Right atrium auricular region (tissue), 2 donors: ENCODE measurements around the gene ADAMTS17. TPM values are rescaled to one million over a fixed set of nuclear protein-coding genes. Genes with fewer than 3 reads are reported as not detected.

Experiments
- DNase-seq: peaks from one replicate; pipeline ENCODE4 v3.0.0-alpha.2; 2019; ENCODE audit warnings: low spot score
- H3K27ac ChIP-seq, 2 donors: fragments of 200-600 bp; sonication (generic); 1 replicate in 1 of 2; 2 replicates in 1 of 2; pipeline ENCODE4 v1.5.1; 2016 to 2019
- H3K27me3 ChIP-seq, 2 donors: fragments of 200-600 bp; sonication (generic); one replicate each; pipeline versions ENCODE4 v1.5.1 to v1.6.0; 2017 to 2019
- H3K36me3 ChIP-seq: fragments of 200-600 bp; sonication (generic); one replicate; pipeline ENCODE4 v1.5.1; 2016
- H3K4me1 ChIP-seq, 2 donors: fragments of 200-600 bp; sonication (generic); one replicate each; pipeline versions ENCODE4 v1.5.1 to v1.6.0; 2017 to 2019
- H3K4me3 ChIP-seq, 2 donors: fragments of 200-600 bp; sonication (generic); 1 replicate in 1 of 2; 2 replicates in 1 of 2; pipeline ENCODE4 v1.5.1; 2017 to 2019; ENCODE audit warnings: mild to moderate bottlenecking in 1 of 2, moderate library complexity in 1 of 2
- H3K9me3 ChIP-seq, 2 donors: fragments of 200-600 bp; sonication (generic); one replicate each; pipeline ENCODE4 v1.5.1; 2019
- total RNA-seq, 2 donors: library from RNA; depleted of rRNA; stranded (reverse); fragments of >200 nt; gene quantifications; one replicate each; pipeline ENCODE4 v1.1.0, GENCODE V29; 2016
- TF ChIP-seq, protein P1 (sequence below), 2 donors: fragments of 200-600 bp; sonication (generic); IDR thresholded peaks; one replicate each; pipeline ENCODE4 v1.5.1; 2019; ENCODE audit warnings: antibody characterized with exemption in 2 of 2

ADAMTS17 gene
- total RNA-seq, 2 donors from 2014 or later, result 3.6 to 4.4 TPM

DNA sequence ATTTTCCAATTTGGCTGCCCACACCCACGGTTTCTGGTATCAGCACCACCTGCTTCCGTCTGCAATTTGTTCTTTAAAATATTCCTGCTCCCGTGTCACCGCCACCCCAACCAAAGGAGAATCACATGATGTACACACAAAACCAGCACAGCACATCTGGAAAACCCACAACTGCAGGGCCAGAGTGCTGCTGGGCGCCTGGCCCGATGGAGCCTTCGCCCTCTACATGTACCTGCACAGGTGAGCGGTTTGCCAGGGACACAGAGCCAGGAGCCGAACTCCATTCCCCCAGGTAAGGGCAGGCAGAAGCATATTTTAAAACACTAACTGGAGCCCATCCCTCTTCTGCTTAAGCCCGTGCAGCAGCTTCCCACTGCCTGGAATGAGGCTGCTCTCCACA is 75.6 kb downstream of the ADAMTS17 start:
- H3K27me3 ChIP-seq, result no peaks in the 10 kb centered on the region
- DNase-seq, result no peak
- no peak overlapping the region for H3K4me3 ChIP-seq
- no peaks in the 10 kb centered on the region for H3K9me3 ChIP-seq
- H3K36me3 ChIP-seq, result no peaks in the 10 kb centered on the region
- TF ChIP-seq, protein P1, sequence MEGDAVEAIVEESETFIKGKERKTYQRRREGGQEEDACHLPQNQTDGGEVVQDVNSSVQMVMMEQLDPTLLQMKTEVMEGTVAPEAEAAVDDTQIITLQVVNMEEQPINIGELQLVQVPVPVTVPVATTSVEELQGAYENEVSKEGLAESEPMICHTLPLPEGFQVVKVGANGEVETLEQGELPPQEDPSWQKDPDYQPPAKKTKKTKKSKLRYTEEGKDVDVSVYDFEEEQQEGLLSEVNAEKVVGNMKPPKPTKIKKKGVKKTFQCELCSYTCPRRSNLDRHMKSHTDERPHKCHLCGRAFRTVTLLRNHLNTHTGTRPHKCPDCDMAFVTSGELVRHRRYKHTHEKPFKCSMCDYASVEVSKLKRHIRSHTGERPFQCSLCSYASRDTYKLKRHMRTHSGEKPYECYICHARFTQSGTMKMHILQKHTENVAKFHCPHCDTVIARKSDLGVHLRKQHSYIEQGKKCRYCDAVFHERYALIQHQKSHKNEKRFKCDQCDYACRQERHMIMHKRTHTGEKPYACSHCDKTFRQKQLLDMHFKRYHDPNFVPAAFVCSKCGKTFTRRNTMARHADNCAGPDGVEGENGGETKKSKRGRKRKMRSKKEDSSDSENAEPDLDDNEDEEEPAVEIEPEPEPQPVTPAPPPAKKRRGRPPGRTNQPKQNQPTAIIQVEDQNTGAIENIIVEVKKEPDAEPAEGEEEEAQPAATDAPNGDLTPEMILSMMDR (IDR thresholded peaks at IDR 0.05), result no peak
- H3K27ac ChIP-seq, result no peak overlapping the region
- peaks cover 0 to 11% of the 10 kb centered on the region in 2 donors for H3K4me1 ChIP-seq

DNA sequence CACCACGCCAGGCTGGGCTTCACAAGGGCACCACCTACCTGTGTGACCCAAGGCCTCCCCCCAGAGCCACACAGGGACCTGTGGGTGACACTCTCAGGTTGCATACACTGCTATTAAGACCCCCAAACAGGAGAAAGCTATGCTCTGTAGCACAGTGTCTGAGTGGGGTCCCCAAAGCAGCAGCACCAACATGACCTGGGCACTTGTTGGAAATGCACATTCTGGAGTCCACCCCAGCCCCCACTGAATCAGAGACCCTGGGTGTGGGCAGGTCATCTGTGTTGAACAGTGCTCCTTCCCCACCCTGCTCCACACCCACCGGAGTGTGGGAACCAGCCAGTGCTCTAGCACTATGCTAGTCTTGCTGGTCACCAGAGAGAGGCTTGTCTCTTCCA is 76.1 kb downstream of the ADAMTS17 start:
- no peak overlapping the region for H3K27ac ChIP-seq
- H3K4me1 ChIP-seq, result peaks cover 0 to 11% of the 10 kb centered on the region in 2 donors
- H3K9me3 ChIP-seq, result no peaks in the 10 kb centered on the region
- TF ChIP-seq, protein P1 (IDR thresholded peaks at IDR 0.05), result no peak
- H3K27me3 ChIP-seq, result no peaks in the 10 kb centered on the region
- no peaks in the 10 kb centered on the region for H3K36me3 ChIP-seq
- DNase-seq, result no peak
- H3K4me3 ChIP-seq, result no peak overlapping the region

DNA sequence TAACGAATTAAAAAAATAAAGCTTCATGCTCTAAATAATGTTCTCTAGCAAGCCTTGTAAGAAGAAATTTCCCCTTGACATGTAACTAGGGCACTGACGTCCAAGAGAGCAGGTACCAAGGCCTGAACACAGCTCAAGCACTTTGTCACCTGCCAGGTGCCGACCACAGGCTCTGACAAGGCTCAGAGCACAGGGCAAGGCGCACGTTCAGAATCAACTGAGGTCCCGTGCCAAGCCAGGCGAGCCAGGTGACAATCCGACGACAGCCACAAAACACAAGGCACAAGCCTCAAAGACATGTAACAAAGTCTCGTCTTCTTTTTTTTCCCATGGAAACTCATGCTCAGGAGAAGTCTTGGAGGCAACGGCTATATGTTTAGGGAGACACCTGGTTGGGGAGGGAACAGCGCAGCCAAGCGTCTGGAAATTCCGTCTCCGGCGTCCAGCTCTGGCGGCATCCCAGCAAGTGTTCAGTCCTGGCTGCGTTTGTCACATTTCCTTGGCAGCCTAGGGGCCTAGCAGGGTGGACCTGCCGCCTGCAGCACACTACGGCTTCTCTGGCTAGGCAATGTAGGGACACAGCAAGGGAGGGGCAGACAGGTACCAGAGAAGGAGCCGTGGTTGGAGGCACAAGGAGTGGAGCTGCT is 76.7 kb downstream of the ADAMTS17 start:
- TF ChIP-seq, protein P1 (IDR thresholded peaks at IDR 0.05), result no peak
- Histone ChIP-seq H3K36me3 (no peaks in the 10 kb centered on the region), H3K4me1 (peaks cover 0 to 11% of the 10 kb centered on the region in 2 donors)

DNA sequence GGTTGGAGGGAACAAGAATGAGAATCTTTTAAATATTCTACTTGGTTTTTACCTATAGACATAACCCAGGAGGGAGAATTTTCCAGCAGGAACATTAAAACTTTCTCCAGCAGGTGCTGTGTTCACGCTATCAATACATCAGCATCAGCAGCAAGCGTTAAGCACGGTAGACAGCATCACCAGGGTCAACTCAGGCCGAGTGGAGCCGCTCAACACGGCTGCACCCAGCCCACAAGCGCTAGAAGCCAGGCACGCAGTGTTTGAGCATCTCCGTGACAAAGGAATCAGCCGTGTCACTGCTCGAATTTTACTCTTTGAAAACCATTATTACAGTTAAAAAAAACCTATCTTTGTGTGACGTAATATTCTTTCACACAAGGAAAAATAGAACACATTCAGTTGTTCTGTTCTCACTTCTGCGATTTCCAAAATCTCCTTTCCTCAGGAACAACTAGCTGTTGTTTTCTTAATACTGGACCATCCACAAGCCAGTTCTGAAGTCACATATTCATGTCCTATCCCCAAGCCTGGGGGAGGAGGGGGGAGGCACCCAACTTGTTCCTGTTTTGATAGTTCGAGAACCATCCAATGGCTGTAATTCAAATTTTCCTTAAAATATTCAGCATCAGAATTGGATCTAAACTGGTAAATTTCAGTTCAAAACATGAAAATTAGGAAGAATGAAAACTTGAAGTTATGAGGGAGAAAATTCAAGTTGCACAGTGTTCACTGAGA is 77.9 kb downstream of the ADAMTS17 start:
- H3K4me1 ChIP-seq, result peaks cover 0 to 11% of the 10 kb centered on the region in 2 donors
- no peaks in the 10 kb centered on the region for H3K27me3 ChIP-seq
- H3K4me3 ChIP-seq, result no peak overlapping the region
- H3K36me3 ChIP-seq, result no peaks in the 10 kb centered on the region
- H3K27ac ChIP-seq, result peak overlapping the region in 1 of 2 donors; percentile 0
- TF ChIP-seq, protein P1 (IDR thresholded peaks at IDR 0.05), result no peak
- no peaks in the 10 kb centered on the region for H3K9me3 ChIP-seq
- peak; percentile 57 for DNase-seq

More for the DNA sequence above, 76.7 kb downstream of the ADAMTS17 start:
- H3K27me3 ChIP-seq, result no peaks in the 10 kb centered on the region
- H3K27ac ChIP-seq, result no peak overlapping the region
- H3K4me3 ChIP-seq, result no peak overlapping the region
- DNase-seq, result peak; percentile 57
- H3K9me3 ChIP-seq, result no peaks in the 10 kb centered on the region

DNA sequence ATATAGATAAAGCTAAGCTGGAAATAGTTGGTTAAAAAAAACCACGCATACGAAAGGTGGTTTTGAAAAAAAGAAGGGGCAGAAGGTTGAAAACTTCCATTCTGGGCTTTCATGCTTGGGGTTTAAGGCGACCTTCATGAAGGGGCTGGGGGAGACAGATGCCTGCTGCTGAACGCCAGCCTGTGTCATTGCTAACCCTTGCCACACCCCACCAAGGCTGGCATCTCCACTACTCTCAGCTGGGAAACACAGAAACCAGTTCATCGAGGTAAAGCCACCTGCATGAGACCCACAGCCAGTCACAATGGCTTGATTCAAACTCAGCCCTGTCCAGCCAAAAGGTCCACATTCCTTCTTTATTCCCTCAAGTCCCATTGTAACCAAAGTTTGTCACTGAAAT is 78.7 kb downstream of the ADAMTS17 start:
- Histone ChIP-seq H3K27me3 (no peaks in the 10 kb centered on the region), H3K4me1 (peaks cover 0 to 11% of the 10 kb centered on the region in 2 donors), H3K9me3 (no peaks in the 10 kb centered on the region), H3K36me3 (no peaks in the 10 kb centered on the region), H3K4me3 (no peak overlapping the region), H3K27ac (no peak overlapping the region)
- TF ChIP-seq, protein P1 (IDR thresholded peaks at IDR 0.05), result no peak
- peak; percentile 18 for DNase-seq
